IPS DF 6.9 (cell line): Measurements from ENCODE around the gene C11orf16.
A peak's percentile ranks its signal among the peaks of the same experiment; 100 is the strongest.
"Not testable (repeated sequence)": the region's sequence is repeated elsewhere in the genome, so short reads cannot be mapped to it uniquely, and the experiment has no call there.

ENCODE experiments used
- DNase-seq: peaks from one replicate; pipeline ENCODE4 v3.0.0-alpha.2; 2013; ENCODE audit warnings: low read depth, low spot score
- H3K27ac ChIP-seq: one replicate; pipeline ENCODE4 v1.5.1; 2013; ENCODE audit warnings: low read length, control low read depth
- H3K27me3 ChIP-seq: 2 replicates; pipeline ENCODE4 v1.6.1; 2013; ENCODE audit warnings: mild to moderate bottlenecking, low read length; ENCODE audit not compliant: control insufficient read depth, insufficient read depth
- H3K36me3 ChIP-seq: 2 replicates; pipeline ENCODE4 v1.6.1; 2013; ENCODE audit warnings: low read length; ENCODE audit not compliant: control insufficient read depth, insufficient read depth
- H3K4me1 ChIP-seq: 2 replicates; pipeline ENCODE4 v1.6.1; 2013; ENCODE audit warnings: low read length; ENCODE audit not compliant: control insufficient read depth, insufficient read depth
- H3K4me3 ChIP-seq: 2 replicates; pipeline ENCODE4 v1.5.1; 2013; ENCODE audit warnings: mild to moderate bottlenecking, low read length
- H3K9me3 ChIP-seq: 2 replicates; pipeline ENCODE4 v1.6.1; 2013; ENCODE audit warnings: low read length, inconsistent platforms; ENCODE audit not compliant: control insufficient read depth, insufficient read depth
- WGBS: extraction: QIAGEN DNeasy Blood & Tissue Kit; methylation state at CpG from one replicate; pipeline ENCODE4 v1.1.7; 2013; ENCODE audit warnings: mixed read lengths, missing lambda C conversion rate; ENCODE audit not compliant: insufficient read length, insufficient coverage; 5-methylcytosine and 5-hydroxymethylcytosine counted together

The C11orf16 gene

DNA sequence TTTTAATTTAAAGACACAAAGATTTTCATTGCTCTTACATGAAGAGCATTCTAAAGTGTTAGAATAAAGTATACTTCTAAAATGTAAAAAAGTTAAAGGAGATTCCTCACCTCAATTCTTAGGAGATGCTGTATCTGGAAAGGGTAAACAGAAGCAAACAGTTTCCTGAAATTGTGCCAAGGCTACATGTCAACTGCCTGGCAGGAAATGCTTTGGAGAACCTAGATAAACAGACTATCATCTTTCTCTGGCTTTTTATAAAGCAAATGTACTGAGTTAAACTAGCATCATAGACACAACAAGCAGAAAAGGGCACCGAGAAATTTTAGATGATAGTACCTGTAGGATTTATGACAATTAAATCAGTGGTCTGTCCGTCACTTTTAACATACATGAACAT, 46.4 kb downstream of the C11orf16 start:
- Histone ChIP-seq H3K36me3 (no peaks in the 10 kb centered on the region), H3K27ac (no peak overlapping the region), H3K4me3 (no peak overlapping the region), H3K4me1 (no peaks in the 10 kb centered on the region), H3K9me3 (no peaks in the 10 kb centered on the region; the same call in 1 of the 2 replicates), H3K27me3 (no peaks in the 10 kb centered on the region)
- DNase-seq, result no peak
- WGBS, result no CpG with 5 or more reads among the region's 2 CpGs

DNA sequence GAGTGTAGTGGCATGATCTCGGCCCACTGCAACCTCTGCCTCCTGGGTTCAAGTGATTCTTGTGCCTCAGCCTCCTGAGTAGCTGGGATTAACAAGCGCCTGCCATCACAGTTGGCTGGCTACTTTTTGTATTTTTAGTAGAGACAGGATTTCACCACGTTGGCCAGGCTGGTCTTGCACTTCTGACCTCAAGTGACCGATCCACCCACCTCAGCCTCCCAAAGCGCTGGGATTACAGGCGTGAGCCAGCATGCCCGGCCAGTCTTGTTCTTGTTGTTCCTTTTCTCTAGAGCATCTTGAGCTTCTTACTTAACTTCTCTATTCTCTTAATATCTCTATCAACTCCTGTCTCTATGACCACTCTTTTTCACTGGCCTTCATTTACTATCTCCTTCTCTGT, 51.2 kb downstream of the C11orf16 start:
- not testable (repeated sequence) for H3K36me3 ChIP-seq, H3K27me3 ChIP-seq, H3K9me3 ChIP-seq, H3K4me3 ChIP-seq, H3K4me1 ChIP-seq, DNase-seq, H3K27ac ChIP-seq
- WGBS, result no CpG with 5 or more reads among the region's 7 CpGs

DNA sequence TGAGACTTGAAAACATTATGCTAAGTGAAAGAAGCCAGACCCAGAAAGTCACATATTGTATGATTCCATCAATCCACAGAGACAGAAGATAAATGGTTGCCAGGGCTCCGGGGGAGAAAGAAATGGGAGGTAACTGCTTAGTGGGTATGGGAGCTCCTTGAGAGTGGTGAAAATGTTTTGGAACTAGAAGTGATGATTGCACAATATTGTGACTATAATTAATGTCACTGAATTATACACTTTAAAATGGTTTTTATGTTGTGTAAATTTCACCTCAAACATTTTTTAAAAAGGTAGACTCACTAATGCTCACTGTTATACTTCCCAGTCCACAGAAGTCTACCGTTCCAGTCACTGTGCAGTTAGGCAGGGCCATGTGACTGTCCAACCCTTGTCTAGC, 54.0 kb downstream of the C11orf16 start:
- no peaks in the 10 kb centered on the region for H3K27me3 ChIP-seq
- H3K27ac ChIP-seq, result no peak overlapping the region
- no peak overlapping the region for H3K4me3 ChIP-seq
- no CpG with 5 or more reads among the region's 2 CpGs for WGBS
- DNase-seq, result no peak
- H3K36me3 ChIP-seq, result no peaks in the 10 kb centered on the region
- no peaks in the 10 kb centered on the region for H3K9me3 ChIP-seq
- no peaks in the 10 kb centered on the region for H3K4me1 ChIP-seq

DNA sequence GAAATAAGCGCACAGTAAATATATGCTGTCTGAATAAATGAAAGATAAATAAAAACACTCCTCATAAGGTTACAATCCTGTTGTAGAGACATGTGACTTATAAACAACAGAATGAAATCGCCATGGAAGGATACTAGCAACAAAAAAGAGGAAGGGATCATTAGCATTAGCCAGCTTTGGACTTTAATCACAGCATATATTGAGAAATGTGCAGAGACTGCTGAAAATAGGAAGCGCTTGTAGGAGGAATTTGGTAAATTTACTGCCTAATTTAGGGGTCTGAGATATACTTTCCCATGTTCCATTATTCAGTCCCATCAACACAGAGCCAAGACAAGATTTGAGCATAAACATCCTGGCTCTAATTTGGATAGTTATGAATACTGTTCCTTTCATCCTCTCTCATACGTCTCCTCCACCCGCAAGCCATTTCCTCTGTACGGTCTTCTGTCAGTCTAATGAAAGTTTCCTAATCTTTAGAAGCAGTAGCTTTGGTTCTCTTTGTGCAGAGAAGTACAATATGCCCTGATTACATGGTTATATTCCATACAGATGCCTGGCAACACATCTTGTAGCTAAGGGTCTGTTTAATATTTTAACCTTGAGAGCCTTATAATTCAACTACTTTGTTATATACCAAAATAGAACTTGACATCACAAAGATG, 58.9 kb downstream of the C11orf16 start:
- H3K4me1 ChIP-seq, result no peaks in the 10 kb centered on the region
- H3K27me3 ChIP-seq, result no peaks in the 10 kb centered on the region; the same call in 1 of the 2 replicates
- WGBS, result no CpG with 5 or more reads among the region's 6 CpGs
- H3K27ac ChIP-seq, result no peak overlapping the region
- DNase-seq, result no peak
- H3K36me3 ChIP-seq, result no peaks in the 10 kb centered on the region
- no peak overlapping the region for H3K4me3 ChIP-seq
- no peaks in the 10 kb centered on the region for H3K9me3 ChIP-seq

DNA sequence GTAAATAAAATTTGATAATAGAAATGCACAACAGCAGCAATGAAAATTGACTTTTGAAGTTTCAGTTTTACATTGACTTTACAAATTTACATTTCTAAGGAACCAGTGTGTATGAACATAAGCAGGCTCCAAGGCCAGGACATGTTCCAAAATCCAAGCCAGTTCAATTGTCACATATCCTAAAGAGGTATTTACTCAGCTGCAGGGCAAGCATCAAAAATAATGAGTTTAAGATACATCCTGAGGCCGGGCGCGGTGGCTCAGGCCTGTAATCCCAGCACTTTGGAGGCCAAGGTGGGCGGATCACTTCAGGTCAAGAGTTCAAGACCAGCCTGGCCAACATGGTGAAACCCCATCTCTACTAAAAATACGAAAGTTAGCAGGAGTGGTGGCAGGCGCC, 60.8 kb downstream of the C11orf16 start:
- H3K27ac ChIP-seq, result no peak overlapping the region
- no CpG with 5 or more reads among the region's 6 CpGs for WGBS

DNA sequence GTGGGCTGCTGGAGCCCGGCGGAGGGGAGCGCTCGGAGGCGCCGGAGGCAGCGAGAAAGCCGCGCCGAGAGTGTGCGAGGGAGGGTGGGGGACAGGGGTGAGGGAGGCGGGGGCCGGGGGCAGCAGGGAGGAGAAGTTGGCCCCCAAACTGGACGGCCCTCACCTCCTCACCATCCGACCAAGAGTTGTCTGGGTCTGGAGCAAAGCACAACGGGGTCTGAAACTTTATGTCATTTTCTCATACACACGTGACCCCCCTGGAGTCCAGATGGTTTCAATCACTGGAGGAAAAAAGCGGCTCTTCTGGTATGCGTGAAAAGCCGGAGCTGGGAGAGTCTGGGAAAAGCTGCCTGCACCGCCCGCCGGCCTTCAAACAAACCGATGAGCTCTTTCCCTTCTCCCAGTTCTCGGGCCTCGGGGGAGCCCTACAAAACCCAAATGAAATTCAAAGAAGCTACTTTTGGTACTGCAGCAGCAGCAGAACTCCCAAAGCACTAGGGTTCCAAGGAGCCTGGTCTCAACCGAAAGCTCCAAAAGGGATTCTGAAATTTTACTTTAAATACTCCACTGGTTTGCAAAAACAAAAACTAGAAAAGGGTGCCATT, 61.5 kb downstream of the C11orf16 start:
- no peaks in the 10 kb centered on the region for H3K9me3 ChIP-seq
- no peaks in the 10 kb centered on the region; the same call in 1 of the 2 replicates for H3K27me3 ChIP-seq
- no peaks in the 10 kb centered on the region for H3K4me1 ChIP-seq
- DNase-seq, result no peak
- H3K27ac ChIP-seq, result no peak overlapping the region
- H3K36me3 ChIP-seq, result no peaks in the 10 kb centered on the region
- WGBS, result no CpG with 5 or more reads among the region's 27 CpGs
- H3K4me3 ChIP-seq, result peak overlapping the region; percentile 77

More for the DNA sequence above, 60.8 kb downstream of the C11orf16 start:
- no peak for DNase-seq
- no peaks in the 10 kb centered on the region; the same call in 1 of the 2 replicates for H3K27me3 ChIP-seq
- H3K36me3 ChIP-seq, result no peaks in the 10 kb centered on the region
- no peak overlapping the region for H3K4me3 ChIP-seq
- H3K4me1 ChIP-seq, result no peaks in the 10 kb centered on the region
- no peaks in the 10 kb centered on the region for H3K9me3 ChIP-seq

DNA sequence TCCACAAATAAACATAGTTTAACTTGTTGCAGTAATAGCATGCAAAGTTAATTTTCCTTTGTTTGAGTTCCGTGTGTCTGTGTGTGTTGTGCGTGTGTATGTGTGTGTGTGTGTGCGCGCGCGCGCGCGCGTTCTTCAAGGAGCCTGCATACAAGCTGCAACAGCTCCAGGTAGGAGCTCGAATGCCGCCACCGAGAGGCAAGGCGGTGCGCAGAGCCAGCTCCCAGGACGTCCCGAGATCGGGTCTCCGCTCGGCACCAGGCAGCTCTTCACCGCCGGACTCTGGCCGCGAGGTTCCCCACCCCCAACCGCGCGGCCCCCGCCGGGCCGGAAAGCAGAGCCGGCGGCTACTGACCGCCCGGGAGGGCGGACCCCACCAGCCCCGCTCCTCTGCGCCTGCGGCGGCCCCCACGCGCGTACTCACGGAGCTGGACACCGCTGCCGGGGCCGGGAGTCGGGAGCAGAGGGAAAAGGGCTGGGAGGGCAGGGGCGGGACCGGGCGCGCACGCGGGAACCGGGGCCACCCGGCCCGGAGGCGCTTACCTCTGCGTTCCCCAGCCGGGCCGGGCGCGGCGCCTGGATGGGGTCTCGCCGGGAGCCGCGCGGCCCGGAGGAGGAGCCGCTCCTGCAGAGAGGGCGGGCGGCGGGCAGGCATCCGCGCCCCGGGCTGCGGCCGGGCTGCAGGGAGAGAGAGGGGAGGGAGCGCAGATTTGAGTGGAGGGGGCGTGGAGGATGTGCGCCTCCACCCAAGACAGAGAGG, 62.2 kb downstream of the C11orf16 start:
- H3K4me3 ChIP-seq, result peak overlapping the region; percentile 77
- H3K9me3 ChIP-seq, result no peaks in the 10 kb centered on the region
- H3K27me3 ChIP-seq, result no peaks in the 10 kb centered on the region; the same call in 1 of the 2 replicates
- WGBS, result no CpG with 5 or more reads among the region's 81 CpGs
- no peaks in the 10 kb centered on the region for H3K4me1 ChIP-seq
- no peak overlapping the region for H3K27ac ChIP-seq
- peak; percentile 68 for DNase-seq
- no peaks in the 10 kb centered on the region for H3K36me3 ChIP-seq
